A549 (cell line): ENCODE measurements around the gene DPYSL4. TPM values are rescaled to one million over a fixed set of nuclear protein-coding genes. Genes with fewer than 3 reads are reported as not detected.
A peak's percentile ranks its signal among the peaks of the same experiment; 100 is the strongest.

Experiments used
- ATAC-seq, 2 experiments: fragments of 200-7000 bp in 1 of 2; fragments of >200 bp in 1 of 2; cut with Nextera tagmentation in 1 of 2; cut with Tn5 transposase in 1 of 2; 3 replicates each; pipeline versions ENCODE4 v1.8.0 to v1.9.1; 2018 to 2020; ENCODE audit warnings: mild to moderate bottlenecking in 1 of 2, moderate library complexity in 1 of 2
- CTCF ChIA-PET: fragments of 300-600 bp; sonication (Branson Sonifier 250); formaldehyde crosslinking; extraction: SDS; loops from one replicate; lab custom pipeline; 2021; ENCODE audit warnings: antibody characterized with exemption, inconsistent platforms; lab: Yijun Ruan, JAX
- POLR2A ChIA-PET: fragments of 350-600 bp; formaldehyde crosslinking; extraction: SDS; loops from one replicate; lab custom pipeline; 2021; ENCODE audit warnings: antibody characterized with exemption, inconsistent platforms; lab: Yijun Ruan, JAX
- DNase-seq, 2 experiments: peaks; one replicate each; pipeline versions ENCODE4 v3.0.0 to v3.0.0-alpha.2; 2011 to 2016; ENCODE audit warnings: low read depth in 1 of 2, low spot score in 1 of 2
- FAIRE-seq: peaks from 2 replicates; lab custom pipeline; 2011; peaks lifted over from hg19 to GRCh38; lab: Jason Lieb, UNC
- H3K27ac ChIP-seq, 2 experiments: fragments of >200 bp; sonication (Bioruptor Twin); formaldehyde crosslinking; 3 replicates each; pipeline ENCODE4 v1.5.1; 2016 to 2017
- H3K4me1 ChIP-seq: fragments of >200 bp; sonication (Bioruptor Twin); formaldehyde crosslinking; 3 replicates; pipeline ENCODE4 v1.6.1; 2016
- H3K4me2 ChIP-seq: fragments of >200 bp; sonication (Bioruptor Twin); formaldehyde crosslinking; 3 replicates; pipeline ENCODE4 v1.6.1; 2016
- H3K4me3 ChIP-seq: fragments of >200 bp; sonication (Bioruptor Twin); formaldehyde crosslinking; 3 replicates; pipeline ENCODE4 v1.5.1; 2016
- H3K9me3 ChIP-seq: fragments of >200 bp; sonication (Bioruptor Twin); formaldehyde crosslinking; 3 replicates; pipeline ENCODE4 v1.6.1; 2016
- CEBPB ChIP-seq, 2 experiments: fragments of >200 bp in 1 of 2; sonication (Bioruptor Twin) in 1 of 2; formaldehyde crosslinking in 1 of 2; IDR thresholded peaks; 2 replicates each; pipeline ENCODE4 v1.6.1; 2012 to 2016
- CHD4 ChIP-seq: fragments of 200-600 bp; sonication (generic); IDR thresholded peaks from 2 replicates; pipeline ENCODE4 v1.6.1; 2016; ENCODE audit warnings: antibody characterized with exemption, mild to moderate bottlenecking, borderline replicate concordance
- CTCF ChIP-seq: fragments of >200 bp; sonication (Bioruptor Twin); formaldehyde crosslinking; IDR thresholded peaks from 3 replicates; pipeline ENCODE4 v1.5.1; 2016
- EHF ChIP-seq: fragments of 250-450 bp; sonication (Bioruptor Pico); IDR thresholded peaks from 2 replicates; pipeline ENCODE4 v1.5.0; 2020; ENCODE audit warnings: mild to moderate bottlenecking
- EHMT2 ChIP-seq: fragments of 200-600 bp; sonication (generic); IDR thresholded peaks from 2 replicates; pipeline ENCODE4 v1.6.1; 2016; ENCODE audit warnings: antibody characterized with exemption, low read depth, mild to moderate bottlenecking, moderate library complexity
- FOSL2 ChIP-seq, 2 experiments: fragments of 450-650 bp in 1 of 2; fragments of >200 bp in 1 of 2; sonication (Bioruptor Twin) in 1 of 2; formaldehyde crosslinking; IDR thresholded peaks; 2 replicates each; pipeline versions ENCODE4 v1.5.0 to v1.6.1; 2016 to 2020; ENCODE audit warnings: mild to moderate bottlenecking in 1 of 2, moderate library complexity in 1 of 2
- HDAC2 ChIP-seq: fragments of 200-600 bp; sonication (generic); IDR thresholded peaks from 2 replicates; pipeline ENCODE4 v1.6.1; 2016
- HOXA7 ChIP-seq: fragments of 250-450 bp; sonication (Bioruptor Pico); IDR thresholded peaks from 2 replicates; pipeline ENCODE4 v1.5.0; 2020; ENCODE audit warnings: mild to moderate bottlenecking, moderate library complexity
- HOXB13 ChIP-seq: fragments of 250-450 bp; sonication (Bioruptor Pico); IDR thresholded peaks from 2 replicates; pipeline ENCODE4 v1.5.0; 2020; ENCODE audit warnings: low read depth, mild to moderate bottlenecking, moderate library complexity
- KDM1A ChIP-seq: fragments of 200-600 bp; sonication (generic); IDR thresholded peaks from 2 replicates; pipeline ENCODE4 v1.6.1; 2016; ENCODE audit warnings: low read depth, mild to moderate bottlenecking
- MAFK ChIP-seq: fragments of 450-650 bp; IDR thresholded peaks from 2 replicates; pipeline ENCODE4 v1.6.1; 2014; ENCODE audit not compliant: partially characterized antibody
- MAX ChIP-seq: IDR thresholded peaks from 2 replicates; pipeline ENCODE4 v1.6.1; 2012
- NFE2L2 ChIP-seq: fragments of 150-350 bp; conservative IDR thresholded peaks from 2 replicates; pipeline ENCODE4 v1.6.1; 2014; ENCODE audit warnings: low read length
- PBX3 ChIP-seq: IDR thresholded peaks from 2 replicates; pipeline ENCODE4 v1.6.1; 2012
- PHF8 ChIP-seq: fragments of 200-600 bp; sonication (generic); IDR thresholded peaks from 2 replicates; pipeline ENCODE4 v1.6.1; 2016; ENCODE audit warnings: low read depth, mild to moderate bottlenecking, antibody characterized with exemption, moderate library complexity, borderline replicate concordance
- POLR2AphosphoS2 ChIP-seq: conservative IDR thresholded peaks from 2 replicates; pipeline ENCODE4 v1.6.1; 2012; ENCODE audit warnings: low read length, improper control_type of control experiment, inconsistent platforms
- RAD21 ChIP-seq, 2 experiments: fragments of >200 bp in 1 of 2; sonication (Bioruptor Twin) in 1 of 2; formaldehyde crosslinking in 1 of 2; IDR thresholded peaks in 1 of 2; conservative IDR thresholded peaks in 1 of 2; 2 replicates in 1 of 2; 3 replicates in 1 of 2; pipeline ENCODE4 v1.6.1; 2012 to 2018; ENCODE audit warnings: inconsistent platforms in 1 of 2
- RARB ChIP-seq: fragments of 250-450 bp; sonication (Bioruptor Pico); IDR thresholded peaks from 2 replicates; pipeline ENCODE4 v1.8.0; 2021; ENCODE audit warnings: mild to moderate bottlenecking, moderate library complexity
- RNF2 ChIP-seq: fragments of 200-600 bp; sonication (generic); IDR thresholded peaks from 2 replicates; pipeline ENCODE4 v1.6.1; 2016; ENCODE audit warnings: low read depth, mild to moderate bottlenecking, antibody characterized with exemption, moderate library complexity, borderline replicate concordance
- SMC3 ChIP-seq: fragments of >200 bp; sonication (Bioruptor Twin); formaldehyde crosslinking; IDR thresholded peaks from 3 replicates; pipeline ENCODE4 v1.6.1; 2018; ENCODE audit warnings: inconsistent platforms
- SREBF2 ChIP-seq: fragments of 450-650 bp; IDR thresholded peaks from 2 replicates; pipeline ENCODE4 v1.6.1; 2014; ENCODE audit warnings: mild to moderate bottlenecking, moderate library complexity
- TFCP2L1 ChIP-seq: fragments of 250-450 bp; sonication (Bioruptor Pico); IDR thresholded peaks from 2 replicates; pipeline ENCODE4 v1.5.0; 2021; ENCODE audit warnings: mild to moderate bottlenecking
- TP53 ChIP-seq: fragments of 250-450 bp; sonication (Bioruptor Pico); IDR thresholded peaks from 2 replicates; pipeline ENCODE4 v1.5.0; 2021; ENCODE audit warnings: mild to moderate bottlenecking, moderate library complexity
- ZFP36 ChIP-seq: fragments of 450-650 bp; IDR thresholded peaks from 2 replicates; pipeline ENCODE4 v1.6.1; 2014; ENCODE audit warnings: borderline replicate concordance; ENCODE audit not compliant: partially characterized antibody
- WGBS: methylation state at CpG from one replicate; pipeline ENCODE4 v1.1.6; 2017; ENCODE audit errors: missing lambda C conversion rate; 5-methylcytosine and 5-hydroxymethylcytosine counted together
- polyA plus RNA-seq, 4 experiments: library from polyadenylated mRNA; depleted of rRNA in 3 of 4; stranded (reverse); fragments of >200 nt; fragmentation: RNase III in 1 of 4; extraction: RNeasy Plus Mini Kit Qiagen cat#74134 plus additional on column Dnase treatment in 1 of 4; gene quantifications; 2 replicates in 3 of 4; 3 replicates in 1 of 4; pipeline ENCODE4 v1.2.3, GENCODE V29; 2011 to 2017
- TF ChIP-seq, protein P1 (sequence below): fragments of >200 bp; sonication (Bioruptor Twin); formaldehyde crosslinking; IDR thresholded peaks from 3 replicates; pipeline ENCODE4 v1.6.1; 2016

The DPYSL4 gene
- polyA plus RNA-seq, 2 of the 4 experiments (the other 2 are of a cell fraction) = 2.9 to 14.1 TPM

DNA sequence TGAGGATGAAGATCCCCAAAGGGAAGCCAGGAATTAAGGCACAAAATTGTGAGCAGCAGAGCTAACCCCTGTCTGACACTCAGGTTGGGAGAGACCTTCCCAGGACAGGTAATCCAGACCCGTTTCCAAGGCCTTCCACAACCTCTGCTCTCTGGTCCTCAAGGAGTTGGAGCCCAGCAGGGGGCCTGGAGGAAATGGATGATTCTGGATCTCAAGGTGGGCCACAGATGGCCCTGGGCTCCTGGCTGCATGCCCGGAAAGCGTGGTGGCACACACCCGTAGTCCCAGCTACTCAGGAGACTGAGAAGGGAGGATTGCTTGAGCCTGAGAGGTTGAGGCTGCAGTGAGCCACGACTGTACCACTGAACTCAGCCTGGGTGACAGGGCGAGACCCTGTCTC, 42.3 kb downstream of the DPYSL4 start:
- Histone ChIP-seq H3K9me3 (no peaks in the 10 kb centered on the region), H3K27ac (no peak overlapping the region), H3K4me3 (no peak overlapping the region)
- no peak for FAIRE-seq
- POLR2A ChIA-PET = no interaction called here
- whole genome bisulfite sequencing = 79% methylated on average over 6 of the region's 6 CpGs
- TF ChIP-seq KDM1A (no peak), SMC3 (no peak), MAFK (no peak), CTCF (no peak), EHF (no peak), ZFP36 (no peak), POLR2AphosphoS2 (no peak), NFE2L2 (no peak), TP53 (CRISPR knock-in tag) (no peak), TFCP2L1 (CRISPR knock-in tag) (no peak), PBX3 (no peak), PHF8 (no peak), RARB (CRISPR knock-in tag) (no peak)
- TF ChIP-seq, protein P1, sequence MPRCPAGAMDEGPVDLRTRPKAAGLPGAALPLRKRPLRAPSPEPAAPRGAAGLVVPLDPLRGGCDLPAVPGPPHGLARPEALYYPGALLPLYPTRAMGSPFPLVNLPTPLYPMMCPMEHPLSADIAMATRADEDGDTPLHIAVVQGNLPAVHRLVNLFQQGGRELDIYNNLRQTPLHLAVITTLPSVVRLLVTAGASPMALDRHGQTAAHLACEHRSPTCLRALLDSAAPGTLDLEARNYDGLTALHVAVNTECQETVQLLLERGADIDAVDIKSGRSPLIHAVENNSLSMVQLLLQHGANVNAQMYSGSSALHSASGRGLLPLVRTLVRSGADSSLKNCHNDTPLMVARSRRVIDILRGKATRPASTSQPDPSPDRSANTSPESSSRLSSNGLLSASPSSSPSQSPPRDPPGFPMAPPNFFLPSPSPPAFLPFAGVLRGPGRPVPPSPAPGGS = no peak
- TF ChIP-seq, all 56 proteins: peak for 0
- ATAC-seq (no peak), DNase-seq (no peak)
- Histone ChIP-seq H3K4me1 (no peaks in the 10 kb centered on the region), H3K4me2 (no peak overlapping the region)
- CTCF ChIA-PET = interaction anchor here (0.8 to 0.9 kb wide), 2 partner anchors 31 to 132 kb away, joined by 3 read pairs; no protein-coding TSS in a partner anchor

DNA sequence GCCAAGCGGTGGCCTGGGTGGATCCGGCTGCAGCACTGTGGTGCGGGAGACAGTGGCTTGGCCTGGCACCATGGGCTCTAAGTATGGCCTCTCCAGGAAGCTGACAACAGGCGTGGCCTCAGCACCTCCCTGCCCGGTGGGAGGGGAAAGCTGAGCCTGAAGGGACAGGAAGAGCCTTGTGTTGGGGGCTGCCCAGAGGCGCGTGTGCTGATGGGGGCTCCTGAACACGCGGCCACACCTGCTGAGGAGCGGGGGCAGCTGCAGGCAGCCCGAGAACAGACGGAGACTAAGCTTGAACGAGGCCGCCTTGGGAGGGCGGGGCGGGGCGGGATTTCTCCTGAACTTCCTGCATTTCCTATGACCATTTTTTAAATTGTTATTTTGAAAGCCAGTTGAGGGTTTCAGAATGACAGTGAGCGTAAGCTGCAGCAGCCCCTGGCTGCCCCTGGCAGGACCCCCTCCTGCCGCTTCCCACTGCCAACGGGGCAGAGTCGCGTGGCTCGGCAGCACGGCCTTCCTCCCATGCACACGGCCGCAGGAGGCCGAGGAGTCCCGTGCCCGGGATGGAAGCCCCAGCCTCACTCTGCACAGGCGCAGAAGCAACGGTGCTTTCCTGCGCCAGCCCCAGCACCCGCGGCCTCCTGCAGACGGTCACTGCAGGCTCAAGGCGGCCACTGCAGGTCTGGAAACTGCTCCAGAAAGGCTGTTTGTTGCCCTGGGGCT, 43.2 kb downstream of the DPYSL4 start:
- Histone ChIP-seq H3K4me2 (no peak overlapping the region), H3K4me3 (no peak overlapping the region), H3K4me1 (no peaks in the 10 kb centered on the region), H3K27ac (no peak overlapping the region; a peak in 1 of 6 replicates), H3K9me3 (no peaks in the 10 kb centered on the region)
- ATAC-seq = peak in 1 of 2 experiments; percentile 22; a peak in 2 of 6 replicates
- POLR2A ChIA-PET = no interaction called here
- 94% methylated on average over 26 of the region's 36 CpGs for WGBS
- FAIRE-seq = no peak
- DNase-seq = no peak
- CTCF ChIA-PET = interaction anchor here (0.9 kb wide), 1 partner anchor 131 kb away, joined by 3 read pairs; no protein-coding TSS in a partner anchor
- no peak for TF ChIP-seq EHMT2
- TF ChIP-seq RNF2 = no peak
- TF ChIP-seq PBX3 = no peak
- no peak for TF ChIP-seq SREBF2
- no peak for TF ChIP-seq MAX
- TF ChIP-seq ZFP36 = no peak
- no peak for TF ChIP-seq HDAC2
- TF ChIP-seq RAD21 (conservative IDR thresholded peaks at IDR 0.05 in 1 of 2, IDR thresholded peaks at IDR 0.05 in 1 of 2) = no peak
- TF ChIP-seq FOSL2 (IDR thresholded peaks at IDR 0.05) = no peak
- no peak for TF ChIP-seq FOSL2 (CRISPR knock-in tag; IDR thresholded peaks at IDR 0.05)
- no peak for TF ChIP-seq HOXB13 (CRISPR knock-in tag)
- TF ChIP-seq CHD4 = no peak
- TF ChIP-seq RARB (CRISPR knock-in tag) = no peak
- TF ChIP-seq CEBPB (IDR thresholded peaks at IDR 0.05) = no peak
- TF ChIP-seq HOXA7 (CRISPR knock-in tag) = no peak
